HG03135 (cell line): Measurements from ENCODE around the gene ICE1.
"Not testable (repeated sequence)": the region's sequence is repeated elsewhere in the genome, so short reads cannot be mapped to it uniquely, and the experiment has no call there.

Source experiments
- ATAC-seq: cut with Tn5 transposase; IDR thresholded peaks from one replicate; pipeline ENCODE4 v1.9.1; 2021; ENCODE audit warnings: mild to moderate bottlenecking, moderate library complexity; ENCODE audit not compliant: unreplicated experiment

Gene ICE1

GRCh38 chr5:5395093-5395492, 27.4 kb upstream of the ICE1 start:
- not testable (repeated sequence) for ATAC-seq

- no peak for ATAC-seq
Measured at GRCh38 chr5:5398071-5398470, 24.4 kb upstream of the ICE1 start.

- no peak for ATAC-seq
Measured at GRCh38 chr5:5401095-5401494, 21.4 kb upstream of the ICE1 start.

GRCh38 chr5:5403741-5404140, 18.7 kb upstream of the ICE1 start:
- no peak for ATAC-seq

GRCh38 chr5:5404381-5404780, 18.1 kb upstream of the ICE1 start:
- no peak for ATAC-seq

GRCh38 chr5:5405441-5405840, 17.0 kb upstream of the ICE1 start:
- ATAC-seq = no peak

GRCh38 chr5:5407924-5408323, 14.6 kb upstream of the ICE1 start:
- no peak for ATAC-seq

- ATAC-seq = no peak
Measured at GRCh38 chr5:5409151-5409810, 13.2 kb upstream of the ICE1 start.

- ATAC-seq = not testable (repeated sequence)
Measured at GRCh38 chr5:5413856-5414255, 8.6 kb upstream of the ICE1 start.

GRCh38 chr5:5414999-5415398, 7.5 kb upstream of the ICE1 start:
- no peak for ATAC-seq

- ATAC-seq = no peak
Measured at GRCh38 chr5:5416733-5417132, 5.7 kb upstream of the ICE1 start.

GRCh38 chr5:5418006-5418405, 4.5 kb upstream of the ICE1 start:
- no peak for ATAC-seq

GRCh38 chr5:5418764-5419163, 3.7 kb upstream of the ICE1 start:
- ATAC-seq = no peak

GRCh38 chr5:5419291-5420210, 2.9 kb upstream of the ICE1 start:
- no peak for ATAC-seq

- no peak for ATAC-seq
Measured at GRCh38 chr5:5420251-5420650, 2.2 kb upstream of the ICE1 start.

- peak; percentile 7 for ATAC-seq
Measured at GRCh38 chr5:5421149-5421960, 1.1 kb upstream of the ICE1 start.

- ATAC-seq = peak; percentile 20
Measured at GRCh38 chr5:5422819-5423515, 490 bp downstream of the ICE1 start.

- no peak for ATAC-seq
Measured at GRCh38 chr5:5423586-5423985, 1.1 kb downstream of the ICE1 start.

- no peak for ATAC-seq
Measured at GRCh38 chr5:5424736-5425135, 2.3 kb downstream of the ICE1 start.

- no peak for ATAC-seq
Measured at GRCh38 chr5:5430136-5430535, 7.7 kb downstream of the ICE1 start.
